ENCODE results near the gene INPP5E. TPM values are rescaled to one million over a fixed set of nuclear protein-coding genes. Genes with fewer than 3 reads are reported as not detected.

The INPP5E gene
- polyA plus RNA-seq, 2 of the 4 experiments (the other 2 are of a cell fraction), result 5.2 to 11.2 TPM

DNA sequence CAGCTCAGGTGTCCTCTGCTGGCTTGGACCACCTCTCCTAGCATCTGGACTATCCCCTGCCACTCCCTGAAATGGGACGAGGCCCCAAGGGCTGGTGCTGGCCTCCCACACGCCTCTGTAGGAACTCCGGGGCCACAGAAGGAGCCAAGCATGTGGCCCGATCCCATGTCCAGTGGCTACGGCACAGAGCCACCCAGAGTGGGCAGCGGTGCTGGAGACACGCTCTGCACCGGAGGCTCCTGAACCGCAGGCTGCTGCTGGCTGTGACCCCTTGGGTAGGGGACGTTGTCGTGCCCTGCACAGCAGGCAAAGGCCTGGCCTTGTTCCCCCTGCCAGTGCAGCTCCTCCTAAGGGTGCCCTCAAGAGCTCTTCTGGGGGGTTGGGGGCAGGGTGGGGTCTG lies 59.8 kb downstream of the INPP5E start:
- ChIA-PET POLR2A (interaction anchor here (0.6 kb wide), 1 partner anchor 8 kb away, joined by 4 read pairs; no protein-coding TSS in a partner anchor), CTCF (interaction anchor here (4.9 kb wide), 1 partner anchor 16 kb away, joined by 27 read pairs; the partner anchor contains the start of gene DNLZ)
- Histone ChIP-seq H3K4me3 (no peak overlapping the region), H3K4me2 (no peak overlapping the region), H3K9me3 (no peaks in the 10 kb centered on the region), H3K27ac (no peak overlapping the region), H3K4me1 (no peaks in the 10 kb centered on the region)
- TF ChIP-seq ZNF302 (CRISPR knock-in tag; IDR thresholded peaks at IDR 0.05) (no peak), JUNB (IDR thresholded peaks at IDR 0.05) (no peak), EP300 (IDR thresholded peaks at IDR 0.05) (no peak), RCOR1 (IDR thresholded peaks at IDR 0.05; ENCODE audit: low read depth, low read length) (no peak), RAD21 (conservative IDR thresholded peaks at IDR 0.05 in 1 of 2, IDR thresholded peaks at IDR 0.05 in 1 of 2) (no peak), PHF8 (IDR thresholded peaks at IDR 0.05; ENCODE audit: borderline replicate concordance, low read depth) (no peak), RNF2 (IDR thresholded peaks at IDR 0.05; ENCODE audit: borderline replicate concordance, low read depth) (no peak), CBX2 (IDR thresholded peaks at IDR 0.05; ENCODE audit: borderline replicate concordance, low read depth) (no peak), ZFP36 (IDR thresholded peaks at IDR 0.05; ENCODE audit: borderline replicate concordance, partially characterized antibody) (no peak), TFCP2L1 (CRISPR knock-in tag; IDR thresholded peaks at IDR 0.05) (no peak), RARB (CRISPR knock-in tag; IDR thresholded peaks at IDR 0.05) (no peak), NPAS2 (CRISPR knock-in tag; IDR thresholded peaks at IDR 0.05; ENCODE audit: borderline replicate concordance) (no peak), MAZ (IDR thresholded peaks at IDR 0.05; ENCODE audit: borderline replicate concordance, low read depth, low read length) (no peak), FOSL2 (IDR thresholded peaks at IDR 0.05) (no peak), FOSL2 (CRISPR knock-in tag; IDR thresholded peaks at IDR 0.05) (no peak), ZSCAN20 (CRISPR knock-in tag; IDR thresholded peaks at IDR 0.05) (no peak), KDM5A (IDR thresholded peaks at IDR 0.05) (no peak)
- TF ChIP-seq, protein P1, sequence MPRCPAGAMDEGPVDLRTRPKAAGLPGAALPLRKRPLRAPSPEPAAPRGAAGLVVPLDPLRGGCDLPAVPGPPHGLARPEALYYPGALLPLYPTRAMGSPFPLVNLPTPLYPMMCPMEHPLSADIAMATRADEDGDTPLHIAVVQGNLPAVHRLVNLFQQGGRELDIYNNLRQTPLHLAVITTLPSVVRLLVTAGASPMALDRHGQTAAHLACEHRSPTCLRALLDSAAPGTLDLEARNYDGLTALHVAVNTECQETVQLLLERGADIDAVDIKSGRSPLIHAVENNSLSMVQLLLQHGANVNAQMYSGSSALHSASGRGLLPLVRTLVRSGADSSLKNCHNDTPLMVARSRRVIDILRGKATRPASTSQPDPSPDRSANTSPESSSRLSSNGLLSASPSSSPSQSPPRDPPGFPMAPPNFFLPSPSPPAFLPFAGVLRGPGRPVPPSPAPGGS (IDR thresholded peaks at IDR 0.05), result no peak
- TF ChIP-seq, protein P2, sequence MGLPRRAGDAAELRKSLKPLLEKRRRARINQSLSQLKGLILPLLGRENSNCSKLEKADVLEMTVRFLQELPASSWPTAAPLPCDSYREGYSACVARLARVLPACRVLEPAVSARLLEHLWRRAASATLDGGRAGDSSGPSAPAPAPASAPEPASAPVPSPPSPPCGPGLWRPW (IDR thresholded peaks at IDR 0.05), result no peak
- FAIRE-seq, result no peak
- ATAC-seq, result no peak
- 98% methylated on average over 8 of the region's 11 CpGs for WGBS (ENCODE audit: missing lambda C conversion rate)
- DNase-seq (ENCODE audit: low read depth in 1 of 2, low spot score in 1 of 2), result no peak

DNA sequence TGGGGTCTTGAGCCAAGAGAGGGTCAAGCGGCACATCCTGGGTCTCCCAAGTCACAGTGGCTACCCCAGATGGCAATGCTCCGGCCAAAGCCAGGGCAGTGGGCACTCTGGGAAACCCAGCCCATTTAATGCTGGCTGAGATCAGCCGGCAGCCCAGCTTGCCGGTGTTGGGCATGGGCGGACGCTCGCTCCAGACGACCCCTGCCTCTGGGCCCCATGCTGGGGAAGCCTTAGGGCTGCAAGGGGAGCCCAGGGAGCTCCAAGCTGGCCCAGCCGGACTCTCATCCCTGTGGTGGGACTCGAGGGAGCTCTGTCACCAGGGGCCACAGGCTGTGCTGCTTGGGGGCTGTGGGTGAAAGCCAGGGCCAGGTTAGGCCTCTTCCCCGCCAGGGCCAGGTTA lies 60.2 kb downstream of the INPP5E start:
- FAIRE-seq, result no peak
- Histone ChIP-seq H3K27ac (no peak overlapping the region), H3K9me3 (no peaks in the 10 kb centered on the region), H3K4me1 (no peaks in the 10 kb centered on the region), H3K4me3 (no peak overlapping the region), H3K4me2 (no peak overlapping the region)
- POLR2A ChIA-PET, result interaction anchor here (0.6 kb wide), 1 partner anchor 8 kb away, joined by 4 read pairs; no protein-coding TSS in a partner anchor
- 100% methylated on average over 1 of the region's 11 CpGs for WGBS (ENCODE audit: missing lambda C conversion rate)
- no peak for ATAC-seq
- CTCF ChIA-PET, result interaction anchor here (1.5 to 4.9 kb wide), 2 partner anchors 13 to 15 kb away, joined by 6 to 27 read pairs; partner anchors contain the start of gene DNLZ
- TF ChIP-seq, protein P3, sequence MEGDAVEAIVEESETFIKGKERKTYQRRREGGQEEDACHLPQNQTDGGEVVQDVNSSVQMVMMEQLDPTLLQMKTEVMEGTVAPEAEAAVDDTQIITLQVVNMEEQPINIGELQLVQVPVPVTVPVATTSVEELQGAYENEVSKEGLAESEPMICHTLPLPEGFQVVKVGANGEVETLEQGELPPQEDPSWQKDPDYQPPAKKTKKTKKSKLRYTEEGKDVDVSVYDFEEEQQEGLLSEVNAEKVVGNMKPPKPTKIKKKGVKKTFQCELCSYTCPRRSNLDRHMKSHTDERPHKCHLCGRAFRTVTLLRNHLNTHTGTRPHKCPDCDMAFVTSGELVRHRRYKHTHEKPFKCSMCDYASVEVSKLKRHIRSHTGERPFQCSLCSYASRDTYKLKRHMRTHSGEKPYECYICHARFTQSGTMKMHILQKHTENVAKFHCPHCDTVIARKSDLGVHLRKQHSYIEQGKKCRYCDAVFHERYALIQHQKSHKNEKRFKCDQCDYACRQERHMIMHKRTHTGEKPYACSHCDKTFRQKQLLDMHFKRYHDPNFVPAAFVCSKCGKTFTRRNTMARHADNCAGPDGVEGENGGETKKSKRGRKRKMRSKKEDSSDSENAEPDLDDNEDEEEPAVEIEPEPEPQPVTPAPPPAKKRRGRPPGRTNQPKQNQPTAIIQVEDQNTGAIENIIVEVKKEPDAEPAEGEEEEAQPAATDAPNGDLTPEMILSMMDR (IDR thresholded peaks at IDR 0.05), result no peak
- no peak for TF ChIP-seq KDM1A (IDR thresholded peaks at IDR 0.05; ENCODE audit: low read depth)
- TF ChIP-seq JUNB (IDR thresholded peaks at IDR 0.05), result no peak
- no peak for TF ChIP-seq EHMT2 (IDR thresholded peaks at IDR 0.05; ENCODE audit: low read depth)
- TF ChIP-seq KDM5A (IDR thresholded peaks at IDR 0.05), result no peak
- no peak for DNase-seq (ENCODE audit: low read depth in 1 of 2, low spot score in 1 of 2)

DNA sequence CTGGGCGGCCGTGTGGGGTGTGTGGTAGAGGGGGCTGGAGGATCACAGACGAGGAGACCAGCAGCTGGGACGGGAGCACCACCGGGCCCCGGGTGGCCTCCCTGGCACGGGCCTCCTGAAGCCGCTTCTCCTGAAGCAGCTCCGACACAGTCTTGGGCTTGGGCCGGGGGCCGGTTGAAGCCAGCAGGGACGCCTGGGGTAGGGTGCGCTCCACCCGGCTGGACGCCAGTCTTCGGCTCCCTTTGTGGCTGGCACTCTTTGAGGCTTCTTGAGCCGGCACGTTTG lies 60.7 kb downstream of the INPP5E start:
- Histone ChIP-seq H3K9me3 (no peaks in the 10 kb centered on the region), H3K27ac (no peak overlapping the region), H3K4me1 (no peaks in the 10 kb centered on the region), H3K4me2 (no peak overlapping the region), H3K4me3 (no peak overlapping the region)
- no peak for FAIRE-seq
- POLR2A ChIA-PET, result no interaction called here
- WGBS (ENCODE audit: missing lambda C conversion rate), result 91% methylated on average over 18 of the region's 18 CpGs
- DNase-seq (ENCODE audit: low read depth in 1 of 2, low spot score in 1 of 2), result no peak
- no peak for ATAC-seq
- CTCF ChIA-PET, result interaction anchor here (1.4 to 4.9 kb wide), 3 partner anchors 13 to 41 kb away, joined by 3 to 27 read pairs (median 6); partner anchors contain the start of gene DNLZ
- TF ChIP-seq EP300 (IDR thresholded peaks at IDR 0.05), result no peak
- TF ChIP-seq HOXA7 (CRISPR knock-in tag; IDR thresholded peaks at IDR 0.05), result no peak
- TF ChIP-seq, protein P4, sequence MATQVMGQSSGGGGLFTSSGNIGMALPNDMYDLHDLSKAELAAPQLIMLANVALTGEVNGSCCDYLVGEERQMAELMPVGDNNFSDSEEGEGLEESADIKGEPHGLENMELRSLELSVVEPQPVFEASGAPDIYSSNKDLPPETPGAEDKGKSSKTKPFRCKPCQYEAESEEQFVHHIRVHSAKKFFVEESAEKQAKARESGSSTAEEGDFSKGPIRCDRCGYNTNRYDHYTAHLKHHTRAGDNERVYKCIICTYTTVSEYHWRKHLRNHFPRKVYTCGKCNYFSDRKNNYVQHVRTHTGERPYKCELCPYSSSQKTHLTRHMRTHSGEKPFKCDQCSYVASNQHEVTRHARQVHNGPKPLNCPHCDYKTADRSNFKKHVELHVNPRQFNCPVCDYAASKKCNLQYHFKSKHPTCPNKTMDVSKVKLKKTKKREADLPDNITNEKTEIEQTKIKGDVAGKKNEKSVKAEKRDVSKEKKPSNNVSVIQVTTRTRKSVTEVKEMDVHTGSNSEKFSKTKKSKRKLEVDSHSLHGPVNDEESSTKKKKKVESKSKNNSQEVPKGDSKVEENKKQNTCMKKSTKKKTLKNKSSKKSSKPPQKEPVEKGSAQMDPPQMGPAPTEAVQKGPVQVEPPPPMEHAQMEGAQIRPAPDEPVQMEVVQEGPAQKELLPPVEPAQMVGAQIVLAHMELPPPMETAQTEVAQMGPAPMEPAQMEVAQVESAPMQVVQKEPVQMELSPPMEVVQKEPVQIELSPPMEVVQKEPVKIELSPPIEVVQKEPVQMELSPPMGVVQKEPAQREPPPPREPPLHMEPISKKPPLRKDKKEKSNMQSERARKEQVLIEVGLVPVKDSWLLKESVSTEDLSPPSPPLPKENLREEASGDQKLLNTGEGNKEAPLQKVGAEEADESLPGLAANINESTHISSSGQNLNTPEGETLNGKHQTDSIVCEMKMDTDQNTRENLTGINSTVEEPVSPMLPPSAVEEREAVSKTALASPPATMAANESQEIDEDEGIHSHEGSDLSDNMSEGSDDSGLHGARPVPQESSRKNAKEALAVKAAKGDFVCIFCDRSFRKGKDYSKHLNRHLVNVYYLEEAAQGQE (IDR thresholded peaks at IDR 0.05), result no peak
- TF ChIP-seq, protein P5, sequence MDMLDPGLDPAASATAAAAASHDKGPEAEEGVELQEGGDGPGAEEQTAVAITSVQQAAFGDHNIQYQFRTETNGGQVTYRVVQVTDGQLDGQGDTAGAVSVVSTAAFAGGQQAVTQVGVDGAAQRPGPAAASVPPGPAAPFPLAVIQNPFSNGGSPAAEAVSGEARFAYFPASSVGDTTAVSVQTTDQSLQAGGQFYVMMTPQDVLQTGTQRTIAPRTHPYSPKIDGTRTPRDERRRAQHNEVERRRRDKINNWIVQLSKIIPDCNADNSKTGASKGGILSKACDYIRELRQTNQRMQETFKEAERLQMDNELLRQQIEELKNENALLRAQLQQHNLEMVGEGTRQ (IDR thresholded peaks at IDR 0.05), result no peak
- TF ChIP-seq TP53 (CRISPR knock-in tag; IDR thresholded peaks at IDR 0.05), result no peak
- no peak for TF ChIP-seq KDM1A (IDR thresholded peaks at IDR 0.05; ENCODE audit: low read depth)
- TF ChIP-seq, protein P6, sequence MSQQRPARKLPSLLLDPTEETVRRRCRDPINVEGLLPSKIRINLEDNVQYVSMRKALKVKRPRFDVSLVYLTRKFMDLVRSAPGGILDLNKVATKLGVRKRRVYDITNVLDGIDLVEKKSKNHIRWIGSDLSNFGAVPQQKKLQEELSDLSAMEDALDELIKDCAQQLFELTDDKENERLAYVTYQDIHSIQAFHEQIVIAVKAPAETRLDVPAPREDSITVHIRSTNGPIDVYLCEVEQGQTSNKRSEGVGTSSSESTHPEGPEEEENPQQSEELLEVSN (IDR thresholded peaks at IDR 0.05; ENCODE audit: borderline replicate concordance, low read depth), result no peak
